IPS-18a (cell line): Measurements from ENCODE around the gene PCBP3.

Experiments
- H3K27ac ChIP-seq: one replicate; pipeline ENCODE4 v1.5.1; 2013; ENCODE audit warnings: low read length
- H3K27me3 ChIP-seq: one replicate; pipeline ENCODE4 v1.6.1; 2013; ENCODE audit warnings: mild to moderate bottlenecking, low read length; ENCODE audit not compliant: control insufficient read depth, insufficient read depth
- H3K36me3 ChIP-seq: one replicate; pipeline ENCODE4 v1.6.1; 2013; ENCODE audit warnings: low read depth, low read length; ENCODE audit not compliant: control insufficient read depth
- H3K4me1 ChIP-seq: one replicate; pipeline ENCODE4 v1.6.1; 2013; ENCODE audit warnings: low read depth, low read length; ENCODE audit not compliant: control insufficient read depth
- H3K4me3 ChIP-seq: one replicate; pipeline ENCODE4 v1.5.1; 2013; ENCODE audit warnings: low read length
- H3K9ac ChIP-seq: one replicate; pipeline ENCODE4 v1.6.1; 2013; ENCODE audit warnings: mild to moderate bottlenecking, low read length, moderate library complexity
- H3K9me3 ChIP-seq: one replicate; pipeline ENCODE4 v1.6.1; 2013; ENCODE audit warnings: low read depth, low read length; ENCODE audit not compliant: control insufficient read depth

PCBP3 gene

DNA sequence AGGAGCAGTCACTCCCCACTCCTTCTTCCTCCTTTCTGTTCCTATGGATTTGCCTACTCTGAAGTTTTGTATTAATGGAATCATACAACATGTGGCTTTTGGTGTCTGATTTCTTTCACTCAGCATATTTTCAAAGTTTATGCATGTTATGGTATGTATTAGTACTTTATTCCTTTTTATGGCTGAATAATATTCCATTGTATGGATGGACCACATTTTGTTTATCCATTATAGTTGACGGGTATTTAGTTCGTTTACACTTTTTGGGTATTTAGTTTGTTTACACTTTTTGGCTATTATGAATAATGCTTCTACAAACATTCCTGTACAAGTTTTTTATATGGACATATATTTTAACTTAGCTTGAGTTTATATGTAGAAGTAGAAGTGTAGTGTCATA lies 113.1 kb downstream of the PCBP3 start:
- Histone ChIP-seq H3K4me3 (no peak overlapping the region), H3K9me3 (no peaks in the 10 kb centered on the region), H3K27ac (no peak overlapping the region), H3K9ac (no peak overlapping the region), H3K27me3 (no peaks in the 10 kb centered on the region), H3K4me1 (no peaks in the 10 kb centered on the region), H3K36me3 (no peaks in the 10 kb centered on the region)

DNA sequence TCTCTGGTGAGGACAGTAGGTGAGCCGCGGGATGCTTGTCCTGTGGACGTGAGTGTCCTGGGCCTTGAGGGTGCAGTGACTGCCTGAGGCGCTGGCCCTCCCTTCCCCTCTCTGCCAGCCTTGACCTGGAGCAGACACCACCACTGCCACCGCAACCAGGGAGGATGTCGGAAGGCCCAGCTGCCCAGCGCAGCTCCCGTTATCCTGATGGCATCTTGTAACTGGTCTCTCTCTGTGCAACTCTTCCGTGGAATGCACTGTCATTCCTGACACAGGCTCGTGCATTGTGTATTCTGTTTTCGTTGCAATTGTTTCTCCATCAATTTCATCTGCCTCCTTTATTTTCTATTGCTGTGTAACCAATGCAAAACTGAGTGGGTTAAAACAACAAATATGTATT lies 118.2 kb downstream of the PCBP3 start:
- H3K27ac ChIP-seq: no peak overlapping the region

DNA sequence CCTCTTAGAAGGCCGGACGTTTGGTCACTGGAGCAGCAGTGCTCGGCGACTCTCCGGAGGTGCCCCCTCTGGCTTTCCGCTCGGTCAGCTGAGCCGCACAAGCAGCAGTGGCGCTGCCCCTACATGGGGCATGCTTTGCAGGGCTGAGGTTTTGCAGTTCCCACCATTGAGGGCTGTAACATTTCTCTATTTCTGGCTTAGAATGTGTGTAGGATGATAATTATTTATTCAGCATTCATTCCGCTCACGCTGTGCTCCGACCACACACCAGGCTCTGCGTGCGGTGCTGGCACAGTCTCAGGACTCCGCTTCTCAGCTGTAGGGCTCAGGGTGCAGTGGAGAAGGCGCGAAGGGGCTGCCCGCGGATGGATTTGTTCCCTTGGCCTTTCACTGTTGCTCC lies 119.5 kb downstream of the PCBP3 start:
- Histone ChIP-seq H3K9ac (no peak overlapping the region), H3K9me3 (no peaks in the 10 kb centered on the region), H3K27me3 (no peaks in the 10 kb centered on the region), H3K4me1 (no peaks in the 10 kb centered on the region), H3K4me3 (no peak overlapping the region), H3K36me3 (no peaks in the 10 kb centered on the region), H3K27ac (no peak overlapping the region)

More for the DNA sequence above, 118.2 kb downstream of the PCBP3 start:
- no peaks in the 10 kb centered on the region for H3K27me3 ChIP-seq
- H3K4me3 ChIP-seq: no peak overlapping the region
- no peak overlapping the region for H3K9ac ChIP-seq
- no peaks in the 10 kb centered on the region for H3K36me3 ChIP-seq
- no peaks in the 10 kb centered on the region for H3K4me1 ChIP-seq
- no peaks in the 10 kb centered on the region for H3K9me3 ChIP-seq

DNA sequence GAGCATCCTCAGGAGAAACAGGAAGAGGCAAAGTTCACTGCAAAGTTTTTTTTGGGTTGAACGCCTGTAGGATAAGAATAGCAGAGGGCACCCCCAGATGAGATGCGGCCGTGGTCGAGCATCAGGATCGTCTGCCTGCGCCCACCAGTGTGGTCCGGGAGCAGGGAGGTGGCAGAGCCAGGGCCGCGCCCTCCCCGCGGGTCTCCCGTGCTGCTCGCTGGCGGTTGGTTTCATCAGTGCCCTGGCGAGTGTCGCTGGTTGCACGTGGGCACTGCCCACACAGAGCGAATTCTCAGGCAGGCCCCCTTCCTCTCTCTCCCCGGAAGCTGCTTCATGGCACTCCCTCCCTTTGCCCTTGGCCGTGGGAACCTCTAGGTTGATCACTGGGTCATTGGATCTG lies 120.0 kb downstream of the PCBP3 start:
- Histone ChIP-seq H3K9ac (no peak overlapping the region), H3K36me3 (no peaks in the 10 kb centered on the region), H3K27me3 (no peaks in the 10 kb centered on the region), H3K4me3 (no peak overlapping the region), H3K9me3 (no peaks in the 10 kb centered on the region), H3K27ac (no peak overlapping the region), H3K4me1 (no peaks in the 10 kb centered on the region)

DNA sequence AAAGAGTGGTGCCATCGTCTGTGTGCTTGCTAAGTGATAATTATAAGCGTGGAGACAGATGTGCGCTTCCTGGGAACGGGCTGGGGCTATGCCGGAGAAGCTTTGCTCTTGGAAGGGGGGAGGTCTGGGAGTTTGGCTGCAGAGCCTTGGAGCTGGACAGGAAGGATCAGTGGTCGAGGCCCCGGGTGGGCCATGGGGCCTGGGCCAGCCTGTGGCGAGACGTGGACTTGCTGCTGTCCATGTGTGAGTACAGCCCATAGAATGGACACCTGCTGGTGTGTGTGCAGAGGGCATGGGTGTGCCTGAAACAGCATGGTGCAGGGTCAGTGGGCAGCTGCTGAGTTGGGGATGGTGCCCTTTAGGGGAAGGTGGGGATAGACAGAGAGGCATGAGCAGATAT lies 121.3 kb downstream of the PCBP3 start:
- Histone ChIP-seq H3K9ac (no peak overlapping the region), H3K4me1 (no peaks in the 10 kb centered on the region)

DNA sequence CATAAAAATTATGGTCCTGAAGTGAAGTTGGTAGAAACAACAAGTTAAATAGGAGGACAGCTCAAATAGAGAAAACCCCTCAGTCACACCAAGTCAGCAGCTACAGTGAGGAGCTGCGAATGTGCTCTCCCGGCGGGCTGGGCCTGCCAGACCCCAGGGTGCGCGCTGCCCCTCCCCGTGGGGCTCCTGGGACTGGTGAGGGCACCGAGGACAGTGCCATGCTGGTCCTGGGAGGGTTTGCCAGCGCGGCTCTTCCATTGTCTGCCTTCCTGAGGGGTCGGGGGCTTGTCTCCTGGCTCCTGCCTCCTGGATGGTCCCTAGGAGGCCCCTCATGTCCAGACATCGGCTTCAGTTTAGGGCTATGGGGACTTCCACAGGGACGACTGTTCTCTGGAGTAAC lies 121.8 kb downstream of the PCBP3 start:
- Histone ChIP-seq H3K27me3 (no peaks in the 10 kb centered on the region), H3K27ac (no peak overlapping the region), H3K9ac (no peak overlapping the region), H3K4me3 (no peak overlapping the region), H3K9me3 (no peaks in the 10 kb centered on the region), H3K36me3 (no peaks in the 10 kb centered on the region), H3K4me1 (no peaks in the 10 kb centered on the region)

More for the DNA sequence above, 121.3 kb downstream of the PCBP3 start:
- H3K36me3 ChIP-seq: no peaks in the 10 kb centered on the region
- H3K4me3 ChIP-seq: no peak overlapping the region
- H3K27ac ChIP-seq: no peak overlapping the region
- H3K9me3 ChIP-seq: no peaks in the 10 kb centered on the region
- H3K27me3 ChIP-seq: no peaks in the 10 kb centered on the region

DNA sequence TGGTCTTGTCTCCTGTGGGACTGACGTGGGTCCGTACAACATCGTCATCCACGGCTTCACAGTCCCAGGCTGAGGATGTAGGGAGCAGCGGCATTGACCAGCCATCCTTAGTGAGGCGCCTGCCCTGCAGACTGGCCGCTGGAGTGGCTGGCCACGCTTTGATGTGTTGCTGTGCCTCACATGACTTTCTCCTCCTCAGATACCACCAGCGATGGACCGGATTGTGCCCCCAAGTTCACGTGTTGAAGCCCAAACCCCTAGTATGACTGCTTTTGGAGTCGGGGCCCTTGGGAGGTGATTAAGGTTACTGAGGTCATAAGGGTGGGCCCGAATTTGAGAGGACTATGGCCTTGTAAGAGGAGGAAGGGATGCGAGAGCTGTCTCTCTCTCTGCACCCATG lies 122.5 kb downstream of the PCBP3 start:
- no peak overlapping the region for H3K4me3 ChIP-seq
- H3K9me3 ChIP-seq: no peaks in the 10 kb centered on the region
- H3K9ac ChIP-seq: no peak overlapping the region
- no peak overlapping the region for H3K27ac ChIP-seq
- no peaks in the 10 kb centered on the region for H3K36me3 ChIP-seq
- no peaks in the 10 kb centered on the region for H3K4me1 ChIP-seq
- no peaks in the 10 kb centered on the region for H3K27me3 ChIP-seq

DNA sequence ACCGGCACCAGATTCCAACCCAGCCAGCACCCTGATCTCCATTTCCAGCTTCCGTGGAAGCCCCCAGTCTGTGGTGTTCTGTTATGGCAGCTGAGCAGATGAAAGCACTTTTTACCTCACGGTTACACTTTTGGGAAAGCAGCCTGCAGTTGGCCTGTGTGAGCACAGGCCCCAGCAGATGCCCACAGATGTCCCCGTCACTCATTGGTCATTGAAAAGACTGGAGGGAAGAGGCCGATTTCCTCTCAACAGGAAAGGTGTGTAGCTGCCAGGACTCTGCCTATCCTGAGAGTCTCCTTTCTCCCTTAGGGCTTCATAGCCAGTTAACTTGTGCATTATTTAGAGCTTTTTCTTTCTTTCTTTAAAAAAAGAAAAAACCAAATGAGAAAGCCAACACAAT lies 123.0 kb downstream of the PCBP3 start:
- Histone ChIP-seq H3K27ac (no peak overlapping the region), H3K4me1 (no peaks in the 10 kb centered on the region), H3K9ac (no peak overlapping the region), H3K4me3 (no peak overlapping the region), H3K36me3 (no peaks in the 10 kb centered on the region), H3K27me3 (no peaks in the 10 kb centered on the region), H3K9me3 (no peaks in the 10 kb centered on the region)

DNA sequence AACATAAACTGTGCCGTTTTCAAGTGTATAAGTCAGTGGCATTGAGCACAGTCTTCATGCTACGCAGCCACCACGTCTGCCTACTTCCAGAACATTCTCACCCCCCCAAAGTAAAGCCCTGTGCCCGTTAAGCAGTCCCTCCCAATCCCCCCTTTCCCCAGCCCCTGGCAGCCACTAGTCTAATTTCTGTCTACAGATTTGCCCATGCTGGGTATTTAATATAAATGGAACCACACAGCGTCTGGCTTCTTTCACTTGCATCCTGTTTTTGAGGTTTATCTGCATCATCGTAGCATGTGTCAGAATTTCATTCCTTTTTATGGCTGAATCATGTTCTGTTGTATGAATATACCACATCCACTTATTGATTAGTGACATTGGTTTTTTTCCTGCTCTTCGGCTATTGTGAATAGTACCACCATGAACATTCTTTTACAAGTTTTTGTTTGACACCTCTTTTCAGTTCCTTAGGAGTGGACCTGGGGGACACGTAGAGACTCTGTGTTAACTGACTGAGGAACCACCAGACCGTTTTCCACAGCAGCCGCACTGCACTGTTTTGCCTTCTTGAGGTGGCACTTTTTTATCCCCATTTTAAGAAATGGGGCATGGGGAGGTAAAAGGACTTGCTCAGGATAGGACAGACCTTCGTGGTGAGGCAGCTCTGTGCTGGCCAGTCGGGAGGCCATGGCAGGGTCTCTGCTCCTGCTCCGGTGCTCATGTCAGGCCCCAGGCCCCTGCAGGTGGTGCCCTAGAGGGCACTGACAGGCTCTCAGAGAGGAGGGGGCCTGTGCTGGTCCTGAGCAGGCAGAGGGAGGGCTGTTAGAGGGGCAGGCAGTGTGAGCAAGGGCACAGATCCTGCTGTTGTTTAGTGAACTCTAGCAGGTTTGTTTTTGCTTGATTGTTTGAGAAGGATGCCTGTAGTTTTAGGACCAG lies 123.8 kb downstream of the PCBP3 start:
- Histone ChIP-seq H3K27me3 (no peaks in the 10 kb centered on the region), H3K4me1 (no peaks in the 10 kb centered on the region), H3K9ac (no peak overlapping the region), H3K36me3 (no peaks in the 10 kb centered on the region), H3K27ac (no peak overlapping the region), H3K9me3 (no peaks in the 10 kb centered on the region), H3K4me3 (no peak overlapping the region)

DNA sequence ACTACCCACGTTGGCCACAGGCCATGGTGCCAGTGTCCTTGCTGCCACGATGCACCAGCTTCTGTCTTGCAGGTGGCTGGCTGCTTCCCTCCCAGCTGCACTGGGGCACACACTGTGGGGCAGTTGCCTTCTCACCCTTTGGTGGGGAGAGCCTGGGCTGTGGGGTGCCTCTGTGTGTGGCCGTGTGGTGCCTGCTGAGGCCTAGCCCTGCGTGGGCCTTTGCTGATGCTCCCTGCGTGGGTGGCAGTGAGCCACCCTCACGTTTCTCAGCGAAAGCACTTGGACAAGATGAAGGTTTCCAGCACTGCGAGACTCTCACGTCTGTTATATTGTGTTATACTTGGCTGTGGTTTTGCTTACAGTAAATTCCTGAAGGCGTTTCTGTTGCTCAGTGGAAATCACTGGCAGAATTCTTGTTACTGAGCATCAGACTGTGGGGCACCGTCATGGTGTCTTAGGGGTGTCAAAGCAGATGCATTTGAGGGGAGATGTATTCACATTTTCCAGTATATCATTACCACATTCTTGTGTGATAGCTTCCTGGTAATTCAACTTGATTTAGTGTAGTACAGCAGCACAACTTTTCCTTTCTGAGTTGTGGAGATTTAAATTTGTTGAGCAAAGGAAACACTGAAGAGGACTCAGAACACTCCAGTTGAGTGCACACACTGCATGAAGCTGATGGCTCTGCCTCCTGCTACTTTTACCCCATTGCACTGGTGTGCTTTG lies 124.7 kb downstream of the PCBP3 start:
- no peaks in the 10 kb centered on the region for H3K36me3 ChIP-seq
- no peak overlapping the region for H3K9ac ChIP-seq
- no peaks in the 10 kb centered on the region for H3K27me3 ChIP-seq
- no peaks in the 10 kb centered on the region for H3K4me1 ChIP-seq
- no peak overlapping the region for H3K27ac ChIP-seq
- no peaks in the 10 kb centered on the region for H3K9me3 ChIP-seq
- no peak overlapping the region for H3K4me3 ChIP-seq

DNA sequence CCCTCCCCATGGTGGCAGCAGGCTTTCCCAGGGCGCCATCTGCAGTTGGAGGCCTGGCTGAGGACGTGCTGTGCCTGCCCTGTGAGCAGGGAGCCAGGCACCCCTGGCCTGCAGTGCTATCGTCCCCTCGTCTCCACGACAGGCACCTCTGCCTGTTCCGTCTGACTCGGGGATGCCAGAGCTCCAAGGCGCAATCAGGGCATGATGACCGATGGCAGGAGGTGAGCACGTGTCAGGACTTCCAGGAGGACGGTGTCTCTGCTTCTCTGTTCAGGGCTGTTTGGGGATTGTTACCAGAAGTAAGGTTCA lies 125.2 kb downstream of the PCBP3 start:
- no peaks in the 10 kb centered on the region for H3K36me3 ChIP-seq
- H3K27me3 ChIP-seq: no peaks in the 10 kb centered on the region
- H3K4me1 ChIP-seq: no peaks in the 10 kb centered on the region
- no peak overlapping the region for H3K9ac ChIP-seq
- H3K9me3 ChIP-seq: no peaks in the 10 kb centered on the region
- H3K27ac ChIP-seq: no peak overlapping the region
- no peak overlapping the region for H3K4me3 ChIP-seq

DNA sequence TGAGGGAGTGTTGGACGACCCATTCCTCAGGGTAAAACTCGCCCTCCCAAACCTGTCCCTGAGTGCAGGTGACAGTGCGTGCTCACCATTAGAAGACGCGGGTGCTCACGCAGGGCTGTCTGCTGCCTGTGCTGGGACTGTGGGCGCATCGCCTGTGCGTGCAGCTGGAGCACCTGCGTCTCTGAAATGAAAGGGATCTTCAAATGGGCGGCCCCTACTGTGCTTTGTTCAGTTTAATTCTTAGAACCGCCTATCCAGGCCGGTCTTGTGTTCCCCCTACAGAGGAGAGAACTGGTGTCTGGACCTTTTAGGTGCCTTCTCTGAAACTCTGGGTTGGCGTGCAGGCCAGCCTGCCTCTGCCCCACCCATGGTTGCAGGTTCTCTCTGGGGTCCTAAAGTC lies 125.8 kb downstream of the PCBP3 start:
- H3K9me3 ChIP-seq: no peaks in the 10 kb centered on the region
- H3K4me1 ChIP-seq: no peaks in the 10 kb centered on the region
- H3K9ac ChIP-seq: no peak overlapping the region
- no peak overlapping the region for H3K27ac ChIP-seq
- no peaks in the 10 kb centered on the region for H3K27me3 ChIP-seq
- H3K36me3 ChIP-seq: no peaks in the 10 kb centered on the region
- H3K4me3 ChIP-seq: no peak overlapping the region
